Activated naive CD4-positive, alpha-beta T cell treated with anti-CD3 and anti-CD28 coated beads, Interleukin-2, amount 50 U/mL, for 72 hours (primary cell): Measurements from ENCODE around the gene ACP4. TPM values are rescaled to one million over a fixed set of nuclear protein-coding genes. Genes with fewer than 3 reads are reported as not detected.
"Not testable (repeated sequence)": the region's sequence is repeated elsewhere in the genome, so short reads cannot be mapped to it uniquely, and the experiment has no call there.

Source experiments
- ATAC-seq, 2 donors: fragments of 150-1000 bp; cut with Tn5 transposase; 2 replicates each; pipeline ENCODE4 v1.10.0; 2021; ENCODE audit warnings: mild to moderate bottlenecking in 2 of 2, moderate library complexity in 2 of 2
- DNase-seq, 2 donors: peaks; one replicate each; pipeline ENCODE4 v3.0.0; 2021 to 2022; ENCODE audit warnings: low spot score in 2 of 2
- H3K27ac Mint-ChIP-seq, 2 donors: one replicate each; pipeline ENCODE4 v1.8.0; 2022; ENCODE audit warnings: mild to moderate bottlenecking in 2 of 2, mixed read lengths in 2 of 2
- H3K36me3 Mint-ChIP-seq, 2 donors: one replicate each; pipeline ENCODE4 v1.8.0; 2022; ENCODE audit warnings: mixed read lengths in 2 of 2
- H3K9me3 Mint-ChIP-seq, 2 donors: one replicate each; pipeline ENCODE4 v1.8.0; 2022; ENCODE audit warnings: mixed read lengths in 2 of 2
- total RNA-seq, 2 donors: library from RNA; stranded (reverse); gene quantifications; one replicate each; pipeline ENCODE4 v1.2.3, GENCODE V29; 2022

ACP4 gene
- total RNA-seq, 2 donors from 2014 or later: not detected

DNA sequence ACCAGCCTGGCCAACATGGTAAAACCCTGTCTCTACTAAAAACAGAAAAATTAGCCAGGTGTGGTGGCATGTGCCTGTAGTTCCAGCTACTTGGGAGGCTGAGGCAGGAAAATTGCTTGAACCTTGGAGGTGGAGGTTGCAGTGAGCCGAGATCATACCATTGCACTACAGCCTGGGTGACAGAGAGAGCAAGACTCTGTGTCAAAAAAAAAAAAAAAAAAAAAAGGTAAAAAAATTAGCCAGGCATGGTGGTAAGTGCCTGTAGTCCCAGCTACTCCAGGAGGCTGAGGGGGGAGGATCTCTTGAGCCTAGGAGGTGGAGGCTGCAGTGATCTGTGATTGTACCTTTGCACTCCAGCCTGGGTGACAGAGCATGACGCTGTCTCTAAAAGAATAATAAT lies 20.1 kb upstream of the ACP4 start, which contains the start of gene GPR32:
GPR32 (plus strand) TSS at position 301 of the 400 bp plus-strand sequence. CDS start 137 bp downstream, outside the sequence.
- DNase-seq, H3K9me3 Mint-ChIP-seq, H3K36me3 Mint-ChIP-seq, H3K27ac Mint-ChIP-seq, ATAC-seq: not testable (repeated sequence)

DNA sequence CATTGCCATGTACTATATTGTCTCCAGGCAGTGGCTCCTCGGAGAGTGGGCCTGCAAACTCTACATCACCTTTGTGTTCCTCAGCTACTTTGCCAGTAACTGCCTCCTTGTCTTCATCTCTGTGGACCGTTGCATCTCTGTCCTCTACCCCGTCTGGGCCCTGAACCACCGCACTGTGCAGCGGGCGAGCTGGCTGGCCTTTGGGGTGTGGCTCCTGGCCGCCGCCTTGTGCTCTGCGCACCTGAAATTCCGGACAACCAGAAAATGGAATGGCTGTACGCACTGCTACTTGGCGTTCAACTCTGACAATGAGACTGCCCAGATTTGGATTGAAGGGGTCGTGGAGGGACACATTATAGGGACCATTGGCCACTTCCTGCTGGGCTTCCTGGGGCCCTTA lies 19.3 kb upstream of the ACP4 start:
- H3K27ac Mint-ChIP-seq: no peak overlapping the region
- DNase-seq (no peak), ATAC-seq (no peak)
- no peaks in the 10 kb centered on the region for H3K9me3 Mint-ChIP-seq
- H3K36me3 Mint-ChIP-seq: no peaks in the 10 kb centered on the region

DNA sequence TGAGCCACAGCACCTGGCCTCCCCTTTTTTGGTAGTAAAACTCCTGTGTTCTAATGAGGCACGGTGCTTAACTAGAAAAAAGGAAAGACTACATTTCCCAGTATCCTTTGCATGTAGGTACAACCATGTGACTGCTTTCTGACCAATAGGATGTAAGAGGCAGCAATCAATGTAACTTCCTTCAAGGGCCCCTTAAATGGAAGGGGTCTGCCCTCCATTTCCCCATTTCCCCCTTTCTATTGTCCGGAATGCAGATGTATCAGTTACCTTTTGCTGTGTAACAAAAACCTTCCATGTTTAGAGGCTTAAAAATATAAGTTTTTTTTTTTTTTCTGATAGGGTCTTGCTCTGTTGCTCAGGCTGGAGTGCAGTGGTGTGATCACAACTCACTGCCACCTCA lies 17.7 kb upstream of the ACP4 start:
- Mint-ChIP-seq H3K27ac (no peak overlapping the region), H3K36me3 (no peaks in the 10 kb centered on the region), H3K9me3 (no peaks in the 10 kb centered on the region)
- ATAC-seq (peak in 1 of 2 donors; percentile 63), DNase-seq (no peak)

- not testable (repeated sequence) for H3K36me3 Mint-ChIP-seq, ATAC-seq, H3K27ac Mint-ChIP-seq, DNase-seq, H3K9me3 Mint-ChIP-seq
Observed at GRCh38 chr19:50772912-50773311, 17.3 kb upstream of the ACP4 start.

GRCh38 chr19:50773454-50773853 lies 16.8 kb upstream of the ACP4 start:
- H3K36me3 Mint-ChIP-seq, H3K27ac Mint-ChIP-seq, H3K9me3 Mint-ChIP-seq, ATAC-seq, DNase-seq: not testable (repeated sequence)

- Mint-ChIP-seq H3K27ac (no peak overlapping the region), H3K9me3 (no peaks in the 10 kb centered on the region), H3K36me3 (no peaks in the 10 kb centered on the region)
- DNase-seq (no peak), ATAC-seq (no peak)
Observed at GRCh38 chr19:50776131-50776530, 14.1 kb upstream of the ACP4 start.

DNA sequence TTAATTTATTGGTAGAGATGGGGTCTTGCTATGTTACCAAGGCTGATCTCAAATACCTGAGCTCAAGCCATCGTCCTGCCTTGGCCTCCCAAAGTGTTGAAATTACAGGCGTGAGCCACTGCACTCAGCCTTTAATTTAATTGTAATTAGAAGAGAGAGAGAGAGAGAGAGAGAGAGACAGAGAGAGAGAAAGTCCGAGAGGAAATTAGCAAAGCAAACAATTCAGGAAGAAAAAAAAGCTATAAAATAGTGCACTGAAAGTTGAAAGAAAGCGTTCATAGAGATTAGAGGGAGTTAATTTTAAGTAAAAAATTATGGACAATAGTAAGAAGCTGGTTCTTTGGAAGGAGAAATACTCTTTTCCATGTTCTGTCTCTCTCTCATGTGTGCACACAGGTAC lies 13.0 kb upstream of the ACP4 start:
- Mint-ChIP-seq H3K9me3 (no peaks in the 10 kb centered on the region), H3K27ac (no peak overlapping the region), H3K36me3 (no peaks in the 10 kb centered on the region)
- DNase-seq: no peak
- ATAC-seq: no peak

GRCh38 chr19:50777830-50778303 lies 12.3 kb upstream of the ACP4 start:
- Mint-ChIP-seq H3K27ac (no peak overlapping the region), H3K36me3 (no peaks in the 10 kb centered on the region), H3K9me3 (no peaks in the 10 kb centered on the region)
- DNase-seq: no peak
- ATAC-seq: no peak

- Mint-ChIP-seq H3K27ac (no peak overlapping the region), H3K36me3 (no peaks in the 10 kb centered on the region)
Observed at GRCh38 chr19:50778906-50779430, 11.2 kb upstream of the ACP4 start.

DNA sequence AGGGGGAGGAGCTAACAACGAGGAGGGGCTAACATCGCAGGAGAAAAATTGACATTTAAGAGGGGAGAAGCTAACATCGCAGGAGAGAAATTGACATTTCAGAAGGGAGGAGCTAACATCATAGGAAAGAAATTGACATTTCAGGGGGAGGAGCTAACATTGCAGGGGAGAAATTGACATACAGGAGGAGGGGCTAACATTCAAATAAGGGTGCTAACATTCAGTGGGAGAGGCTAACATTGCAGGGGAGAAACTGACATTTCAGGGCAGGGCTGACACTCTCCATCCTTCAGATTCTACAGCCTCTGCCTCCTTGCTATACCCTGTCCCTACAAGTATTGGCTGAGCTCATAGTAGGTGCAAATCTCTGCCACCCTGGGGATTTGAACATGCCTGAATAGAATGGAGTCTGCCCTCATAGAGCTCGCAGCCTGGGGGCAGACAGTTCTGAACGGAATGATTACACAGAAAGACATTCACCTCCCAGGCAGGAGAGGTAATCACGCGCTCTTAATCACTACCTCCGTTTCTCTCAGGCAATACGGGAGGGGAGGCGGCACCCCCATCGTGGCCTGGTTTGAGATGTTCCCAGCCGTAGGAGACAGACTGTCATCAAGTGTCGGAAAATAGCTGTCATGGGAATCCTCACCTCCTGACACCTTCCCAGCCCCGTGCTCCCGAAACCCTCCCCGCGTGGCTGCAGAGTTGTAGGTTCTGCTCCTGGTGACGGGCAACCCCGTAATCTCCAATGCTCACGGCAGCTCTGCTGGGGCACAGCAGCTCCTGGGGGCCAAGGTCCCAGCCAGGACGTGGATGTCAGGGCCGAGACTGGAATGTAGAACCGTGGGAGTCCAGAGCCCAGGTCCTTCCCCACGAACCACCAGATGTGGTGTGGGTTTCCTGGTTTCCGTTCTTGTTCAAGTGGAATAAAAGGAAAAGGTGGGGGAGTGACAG lies 10.4 kb upstream of the ACP4 start:
- DNase-seq (no peak), ATAC-seq (peak in 1 of 2 donors; percentile 25)
- H3K9me3 Mint-ChIP-seq: no peaks in the 10 kb centered on the region
- H3K27ac Mint-ChIP-seq: no peak overlapping the region
- no peaks in the 10 kb centered on the region for H3K36me3 Mint-ChIP-seq

More at GRCh38 chr19:50778906-50779430, 11.2 kb upstream of the ACP4 start:
- H3K9me3 Mint-ChIP-seq: no peaks in the 10 kb centered on the region
- no peak for ATAC-seq
- no peak for DNase-seq

DNA sequence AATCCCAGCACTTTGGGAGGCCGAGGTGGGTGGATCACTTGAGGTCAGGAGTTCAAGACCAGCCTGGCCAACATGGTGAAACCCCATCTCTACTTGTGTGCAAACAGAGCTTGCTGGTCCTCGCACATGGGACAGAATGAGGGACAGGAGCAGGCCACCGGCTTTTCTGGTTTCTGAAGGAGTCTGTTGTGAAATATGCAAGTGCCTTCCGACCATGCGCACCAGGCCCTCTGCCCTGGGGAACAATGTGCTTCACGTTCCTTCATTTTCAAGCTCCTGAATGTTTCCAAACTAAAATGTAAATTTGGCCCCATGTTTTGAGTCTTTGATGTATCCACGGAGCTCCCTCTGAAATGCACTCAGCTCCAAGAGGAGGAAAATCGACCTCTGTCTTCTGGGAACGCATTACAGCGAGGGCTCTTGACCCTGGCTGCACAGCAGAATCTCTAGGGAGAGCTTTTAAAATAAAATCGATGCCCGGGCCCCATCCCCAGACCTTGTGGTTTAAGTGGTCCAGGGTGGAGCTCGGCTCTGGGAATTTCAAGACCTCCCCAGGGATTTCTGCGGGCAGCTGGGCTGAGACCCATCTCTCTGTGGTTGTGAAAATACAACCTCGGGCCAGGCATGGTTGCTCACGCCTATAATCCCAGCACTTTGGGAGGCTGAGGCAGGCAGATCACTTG lies 9.3 kb upstream of the ACP4 start:
- no peak overlapping the region for H3K27ac Mint-ChIP-seq
- H3K36me3 Mint-ChIP-seq: no peaks in the 10 kb centered on the region
- ATAC-seq: no peak
- no peak for DNase-seq
- H3K9me3 Mint-ChIP-seq: no peaks in the 10 kb centered on the region

DNA sequence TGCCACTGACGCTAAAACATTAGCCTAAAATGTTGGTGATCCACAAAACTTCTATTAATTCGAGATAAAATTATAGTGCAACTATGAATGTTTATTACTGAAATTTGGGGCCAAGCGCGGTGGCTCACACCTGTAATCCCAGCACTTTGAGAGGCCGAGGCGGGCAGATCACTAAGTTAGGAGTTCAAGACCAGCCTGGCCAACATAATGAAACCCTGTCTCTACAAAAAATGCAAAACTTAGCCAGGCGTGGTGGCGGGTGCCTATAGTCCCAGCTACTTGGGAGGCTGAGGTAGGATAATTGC lies 6.4 kb upstream of the ACP4 start:
- not testable (repeated sequence) for H3K9me3 Mint-ChIP-seq, DNase-seq, H3K36me3 Mint-ChIP-seq, ATAC-seq
- peak overlapping the region in 1 of 2 donors; percentile 60 for H3K27ac Mint-ChIP-seq

DNA sequence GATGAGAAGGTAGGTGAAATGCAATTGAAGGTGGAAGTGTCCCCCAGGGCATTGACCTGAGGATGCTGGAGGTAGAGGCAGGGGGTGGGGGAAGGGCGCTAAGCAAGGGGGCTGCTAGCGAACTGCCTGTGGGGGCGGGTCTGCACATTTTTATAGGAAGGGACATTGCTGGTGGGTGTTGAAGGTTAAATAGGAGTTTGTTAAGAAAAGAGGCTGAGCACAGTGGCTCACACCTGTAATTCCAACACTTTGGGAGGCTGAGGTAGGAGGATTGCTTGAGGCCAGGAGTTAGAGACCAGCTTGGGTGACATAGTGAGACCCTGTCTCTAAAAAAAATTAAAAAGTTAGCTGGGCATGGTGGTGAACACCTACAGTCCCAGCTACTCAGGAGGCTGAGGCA lies 5.5 kb upstream of the ACP4 start:
- no peak for DNase-seq
- no peaks in the 10 kb centered on the region for H3K36me3 Mint-ChIP-seq
- no peak overlapping the region for H3K27ac Mint-ChIP-seq
- H3K9me3 Mint-ChIP-seq: no peaks in the 10 kb centered on the region
- ATAC-seq: no peak

DNA sequence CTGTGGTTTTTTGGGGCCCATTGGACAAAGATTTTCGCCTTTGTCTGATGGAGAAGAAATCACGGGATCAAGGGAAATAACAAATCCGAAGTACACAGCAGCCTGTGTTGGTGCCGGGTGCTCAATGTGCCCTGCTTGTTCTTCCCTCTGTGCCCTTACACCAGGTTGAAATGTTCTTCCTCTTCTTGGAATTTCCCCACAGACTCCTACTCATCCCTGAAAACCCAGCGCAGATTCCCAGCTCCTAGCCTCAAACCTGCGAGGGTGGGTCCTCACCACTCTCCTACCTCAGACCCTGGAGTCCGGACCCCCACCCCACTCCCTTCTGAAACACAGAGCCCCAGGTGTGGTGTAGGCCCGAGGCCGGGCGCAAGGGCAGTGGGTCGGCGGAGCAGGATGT lies 4.9 kb upstream of the ACP4 start:
- H3K9me3 Mint-ChIP-seq: no peaks in the 10 kb centered on the region
- no peak for DNase-seq
- H3K36me3 Mint-ChIP-seq: no peaks in the 10 kb centered on the region
- H3K27ac Mint-ChIP-seq: no peak overlapping the region
- ATAC-seq: no peak

GRCh38 chr19:50790922-50791467 lies 780 bp downstream of the ACP4 start:
- Mint-ChIP-seq H3K36me3 (no peaks in the 10 kb centered on the region), H3K9me3 (no peaks in the 10 kb centered on the region), H3K27ac (peak overlapping the region in 1 of 2 donors; percentile 84)
- DNase-seq: no peak
- ATAC-seq: peak in 1 of 2 donors; percentile 2

DNA sequence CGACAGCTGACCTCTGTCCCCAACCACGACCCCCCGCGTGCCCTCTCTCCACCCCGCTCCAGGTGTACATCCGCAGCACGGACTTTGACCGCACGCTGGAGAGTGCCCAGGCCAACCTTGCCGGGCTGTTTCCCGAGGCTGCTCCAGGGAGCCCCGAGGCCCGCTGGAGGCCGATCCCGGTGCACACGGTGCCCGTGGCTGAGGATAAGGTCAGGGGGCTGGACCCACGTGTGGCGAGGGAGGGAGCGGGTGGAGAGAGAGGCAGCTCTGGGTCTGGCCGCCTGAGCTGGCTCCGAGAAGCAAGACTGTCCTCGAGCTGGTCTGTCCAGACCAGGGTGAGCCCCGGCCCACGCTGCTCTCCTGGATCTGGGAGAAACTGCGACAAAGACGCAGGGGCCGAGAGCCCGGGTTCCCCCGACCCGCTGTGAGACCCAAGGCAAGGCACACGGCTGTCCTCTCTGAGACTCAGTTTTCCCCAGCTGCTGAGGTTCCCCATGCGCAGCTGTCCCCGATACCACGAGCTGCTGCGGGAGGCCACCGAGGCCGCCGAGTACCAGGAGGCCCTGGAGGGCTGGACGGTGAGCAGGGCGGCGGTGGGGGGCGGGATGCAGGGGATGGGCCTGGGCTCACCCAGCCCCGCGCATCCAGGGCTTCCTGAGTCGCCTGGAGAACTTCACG lies 1.5 kb downstream of the ACP4 start:
- Mint-ChIP-seq H3K27ac (no peak overlapping the region), H3K9me3 (no peaks in the 10 kb centered on the region), H3K36me3 (no peaks in the 10 kb centered on the region)
- DNase-seq: no peak
- ATAC-seq: no peak
